Stimulated activated CD4-positive, alpha-beta T cell treated with anti-CD3 and anti-CD28 coated beads, Interleukin-15, amount 100 ng/mL, for 48 hours (primary cell): ENCODE results near the gene ERF.

Experiments used
- DNase-seq, 2 donors: peaks; one replicate each; pipeline ENCODE4 v3.0.0-alpha.2; 2020; ENCODE audit warnings: low read depth in 2 of 2

ERF gene

DNA sequence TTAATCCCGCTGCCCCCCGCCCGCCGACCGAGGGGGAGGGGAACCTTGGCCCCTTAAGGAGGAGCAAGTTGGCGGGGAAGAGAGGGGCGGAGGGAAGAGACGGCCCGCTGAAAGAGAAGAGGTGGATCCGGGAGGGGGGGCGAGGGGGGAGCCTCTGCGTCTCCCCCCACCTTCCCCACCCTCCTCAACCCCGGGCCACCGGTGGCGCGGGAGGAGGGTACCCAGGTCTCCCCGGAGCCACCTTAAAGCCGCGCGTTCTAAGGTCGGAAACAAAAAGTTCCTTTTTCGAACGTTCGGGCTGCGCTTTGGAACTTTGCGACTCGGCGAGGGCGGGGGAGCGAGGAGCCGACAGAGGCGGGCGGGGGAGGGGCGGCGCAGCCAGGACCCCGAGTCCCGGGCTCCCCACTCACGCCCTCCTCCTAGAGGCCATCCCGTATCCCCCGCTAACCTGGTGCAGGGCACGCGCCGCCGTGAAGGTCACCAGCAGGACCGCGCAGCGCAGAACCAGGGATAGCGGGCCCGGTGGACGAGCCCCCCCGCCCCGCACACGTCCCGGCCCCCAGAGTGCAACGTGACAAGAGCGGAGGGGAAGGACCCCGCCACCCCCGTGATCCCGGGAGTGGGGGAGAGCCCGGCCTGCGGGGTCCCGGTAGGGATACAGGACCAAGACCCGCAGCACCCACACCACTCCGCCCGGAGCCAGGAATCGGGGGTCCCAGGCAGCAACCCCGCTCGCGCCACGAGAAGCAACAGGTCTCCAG, 659 bp downstream of the ERF start:
- DNase-seq: peak in 1 of 2 donors; percentile 68

DNA sequence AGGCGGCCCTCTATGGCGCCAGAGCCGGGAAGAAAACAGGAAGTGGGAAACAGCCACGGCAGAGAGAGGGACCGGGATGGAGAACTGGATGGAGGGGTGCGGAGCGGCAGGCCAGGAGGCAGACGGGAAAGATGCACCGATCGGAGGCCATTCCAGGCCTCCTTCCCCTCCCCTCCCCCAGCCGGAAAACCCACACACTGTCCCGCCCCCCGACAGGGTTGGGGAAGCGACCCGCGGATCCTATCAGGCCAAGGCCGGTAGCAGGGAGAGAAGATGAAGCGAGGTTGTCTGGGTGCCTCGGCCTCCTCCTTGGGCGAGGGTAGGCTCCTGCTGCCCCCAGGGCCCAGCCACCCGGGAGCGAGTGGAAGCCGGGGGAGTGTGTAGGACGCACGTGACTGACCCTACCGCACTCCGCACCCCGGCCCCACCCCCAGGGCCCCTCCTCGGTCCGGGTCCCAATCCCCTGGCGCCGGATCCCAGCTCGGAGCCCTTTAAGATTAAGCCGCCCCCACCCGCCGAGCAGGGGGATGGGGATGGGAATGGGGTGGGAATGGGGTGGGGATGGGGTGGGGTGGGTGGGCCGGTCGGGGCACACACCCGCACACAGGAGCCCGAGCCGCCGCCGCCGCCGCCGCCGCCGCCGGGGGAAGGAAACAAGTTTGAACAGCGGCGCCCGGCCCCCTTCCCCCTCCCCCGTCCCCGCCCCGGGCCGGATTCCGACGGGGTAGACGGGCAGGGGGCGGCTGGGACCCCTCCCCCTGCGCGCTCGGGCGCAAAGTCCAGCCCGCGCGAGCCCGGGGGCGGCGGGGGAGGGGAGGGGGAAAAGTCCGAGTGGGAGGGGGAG, 1.5 kb downstream of the ERF start:
- peak in 1 of 2 donors; percentile 59 for DNase-seq

DNA sequence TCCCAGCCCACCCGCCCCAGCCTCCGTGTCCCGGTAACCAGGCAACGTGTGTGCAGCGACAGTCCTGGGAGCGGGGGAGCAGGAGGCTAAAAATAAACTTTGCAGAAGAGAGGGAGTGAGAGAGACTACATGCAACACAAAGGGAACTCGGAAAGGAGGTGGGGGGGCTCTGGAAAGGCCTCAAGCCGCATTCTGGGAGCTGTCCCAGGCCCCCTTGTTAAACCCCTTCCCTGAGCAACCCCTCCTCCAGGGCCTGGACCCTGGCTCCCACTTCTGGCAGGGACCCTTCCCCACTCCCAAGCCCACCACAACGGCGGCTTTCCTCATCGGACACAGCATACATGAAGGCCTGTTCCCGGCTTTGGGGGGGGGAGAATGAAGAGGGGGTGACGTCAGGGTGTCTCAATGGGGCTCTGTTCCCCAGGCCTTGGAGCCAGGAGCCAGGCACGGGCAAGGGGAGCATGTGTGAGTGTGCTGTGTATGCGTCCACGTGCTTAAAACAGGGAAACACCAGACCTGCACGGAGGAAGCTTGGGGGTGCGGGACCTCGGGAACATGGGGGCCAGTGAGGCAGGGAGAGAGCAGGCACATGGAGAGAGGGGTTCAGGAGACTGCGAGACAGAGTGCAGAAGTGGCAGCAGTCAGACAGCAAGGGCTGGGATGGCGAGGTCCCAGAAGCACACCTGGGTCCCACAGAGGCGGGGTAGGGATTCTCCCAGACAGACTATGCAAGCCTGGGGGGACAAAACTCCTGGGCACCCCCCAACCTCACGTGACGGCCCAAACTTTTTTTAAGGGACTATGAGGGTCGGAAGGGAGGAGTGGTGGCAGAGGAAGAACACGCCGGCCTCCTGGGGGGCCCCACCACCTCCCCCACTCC, 2.3 kb downstream of the ERF start:
- no peak for DNase-seq

DNA sequence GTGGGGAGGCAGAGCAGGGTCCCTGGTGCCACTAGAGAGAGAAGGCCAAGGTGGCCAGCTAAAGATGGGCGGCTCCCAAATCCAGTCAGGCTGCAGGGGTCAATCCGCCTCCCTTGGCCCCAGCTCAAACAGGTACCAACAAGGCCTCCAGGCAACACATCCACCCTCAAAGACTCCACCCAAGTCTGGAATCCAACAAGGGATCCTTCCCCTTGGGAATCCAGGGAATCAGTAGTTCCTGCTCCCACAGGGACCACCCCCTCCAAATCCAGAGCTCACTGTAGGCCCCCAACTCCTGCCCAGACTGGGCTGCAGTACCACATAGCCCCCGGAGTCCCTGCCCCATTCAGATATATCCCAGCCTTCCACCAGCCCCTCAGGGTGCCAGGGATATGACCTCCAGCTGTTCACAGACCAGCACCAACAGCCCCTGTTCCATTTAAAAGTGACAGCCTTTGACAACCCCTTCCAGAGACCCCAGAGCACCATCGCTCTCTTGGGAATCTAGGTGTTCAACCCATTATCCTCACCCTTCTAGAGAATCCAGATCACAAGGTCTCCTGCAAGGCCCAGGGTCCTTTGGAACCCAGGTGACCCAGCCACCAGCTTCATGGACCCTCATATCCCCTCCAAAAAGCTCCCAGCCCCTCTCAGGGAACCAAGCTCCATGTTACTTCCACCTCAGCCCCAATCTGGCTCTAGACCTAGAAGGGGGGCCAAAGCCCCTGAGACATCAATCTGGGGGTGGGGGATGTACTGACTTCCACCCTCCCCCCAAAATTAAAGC, 3.2 kb downstream of the ERF start:
- DNase-seq: no peak

DNA sequence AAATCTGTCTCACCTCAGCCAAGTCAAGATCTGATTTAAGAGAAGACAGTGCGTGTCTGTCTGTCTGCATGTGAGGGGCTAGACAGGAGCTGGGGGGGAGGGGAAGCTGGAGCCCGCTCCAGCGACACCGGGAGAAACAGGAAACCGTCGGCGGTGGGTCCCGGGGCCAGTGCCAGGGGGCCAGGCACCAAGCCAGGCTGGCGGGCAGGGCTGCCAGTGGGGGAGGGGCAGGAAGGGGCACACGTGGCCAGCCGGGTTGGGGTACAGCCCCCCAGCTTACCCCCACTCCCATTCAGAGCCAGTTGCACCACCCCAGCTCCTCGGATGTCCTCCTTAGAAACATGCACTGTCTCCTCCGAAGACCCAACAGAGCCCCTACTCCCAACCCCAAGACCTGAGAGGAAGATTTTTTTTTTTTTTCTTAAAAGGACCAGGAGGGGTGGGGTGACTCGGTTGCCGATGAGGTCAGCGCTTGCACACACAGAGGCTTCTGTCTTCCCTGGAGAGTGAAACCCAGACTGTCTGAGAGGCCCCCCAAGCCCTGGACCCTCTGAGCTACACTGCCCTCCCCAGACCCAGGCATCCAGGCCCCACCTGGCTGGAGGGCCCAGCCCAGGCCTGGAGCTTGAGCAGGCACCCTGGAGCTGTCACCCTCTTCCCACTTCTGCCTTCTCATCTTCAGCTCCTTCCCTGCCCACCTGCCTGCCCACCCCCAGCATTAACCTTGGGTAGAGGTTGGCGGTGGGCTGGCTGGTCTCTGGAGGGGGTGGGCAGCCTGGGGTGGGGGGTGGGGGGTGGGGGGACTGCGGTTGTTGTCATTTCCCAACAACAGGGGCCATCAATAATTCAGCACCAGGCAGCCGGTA, 4.0 kb downstream of the ERF start:
- DNase-seq: no peak

DNA sequence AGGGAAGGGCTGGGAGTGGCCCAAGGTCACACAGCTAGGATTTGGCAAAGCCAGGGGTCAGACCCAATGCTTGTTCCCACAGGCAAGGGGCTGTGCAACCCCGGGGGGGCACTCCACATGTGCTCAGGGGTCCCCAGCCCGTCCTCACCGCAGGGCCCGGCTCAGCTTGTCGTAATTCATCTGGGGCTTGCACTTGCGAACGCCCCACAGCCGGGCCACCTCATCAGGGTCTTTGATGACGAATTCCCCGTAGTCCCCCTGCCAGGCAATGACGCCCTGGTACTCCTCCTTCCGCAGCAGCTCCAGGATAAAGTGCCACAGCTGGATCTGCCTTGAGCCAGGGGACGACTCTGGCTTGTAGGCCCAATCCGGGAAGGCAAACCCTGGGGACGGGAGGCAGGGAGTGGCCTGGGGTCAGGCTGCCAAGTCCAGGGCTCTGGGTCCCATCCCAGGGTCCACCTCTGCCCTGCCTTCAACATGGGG, 4.7 kb downstream of the ERF start:
- no peak for DNase-seq

DNA sequence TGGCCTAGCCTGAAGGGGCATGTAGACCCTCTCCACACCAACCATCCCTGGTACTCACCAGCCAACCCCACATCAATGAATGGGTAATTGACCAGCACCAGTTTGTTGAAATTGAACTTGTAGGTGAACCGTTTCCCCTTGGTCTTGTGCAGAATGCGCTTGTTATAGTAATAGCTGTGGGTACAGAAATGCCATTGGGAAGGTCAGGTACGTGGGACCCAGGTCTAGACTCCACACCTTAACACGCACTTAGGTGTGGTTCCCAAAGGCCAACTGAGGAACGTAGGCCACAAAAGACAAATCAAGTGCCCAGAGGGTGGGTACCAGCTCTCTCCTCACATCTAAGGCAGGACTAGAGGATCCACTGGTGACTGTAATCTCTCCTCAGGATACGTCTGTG, 5.2 kb downstream of the ERF start:
- DNase-seq: no peak

DNA sequence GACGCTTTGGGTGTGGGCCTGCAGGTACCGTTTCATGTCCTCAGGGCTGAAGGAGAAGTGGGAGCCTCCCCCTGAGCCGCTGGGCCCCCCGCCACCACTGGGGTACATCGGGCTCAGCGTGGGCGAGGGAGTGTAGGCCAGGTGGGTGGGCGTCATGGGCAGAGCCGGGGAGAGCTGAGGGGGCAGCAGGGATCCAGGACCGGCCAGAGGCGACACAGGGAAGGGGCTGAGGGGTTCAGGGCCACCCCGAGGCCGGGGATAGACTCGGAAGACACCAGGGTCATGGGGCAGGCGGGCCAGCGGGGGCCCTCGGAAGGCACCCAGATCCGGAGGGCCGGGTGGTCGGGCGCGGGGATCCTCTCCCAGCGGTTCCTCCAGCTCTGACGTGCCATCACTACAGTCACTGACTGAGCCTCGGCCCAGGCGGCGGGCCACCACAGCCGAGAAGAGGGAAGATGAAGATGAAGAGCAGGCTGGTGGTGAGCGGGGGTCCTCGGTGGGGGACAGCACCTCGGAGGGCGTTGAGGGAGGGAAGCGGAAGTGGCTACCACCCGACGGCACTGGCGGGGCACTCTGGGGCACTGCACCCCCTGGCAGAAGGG, 5.7 kb downstream of the ERF start:
- DNase-seq: no peak

DNA sequence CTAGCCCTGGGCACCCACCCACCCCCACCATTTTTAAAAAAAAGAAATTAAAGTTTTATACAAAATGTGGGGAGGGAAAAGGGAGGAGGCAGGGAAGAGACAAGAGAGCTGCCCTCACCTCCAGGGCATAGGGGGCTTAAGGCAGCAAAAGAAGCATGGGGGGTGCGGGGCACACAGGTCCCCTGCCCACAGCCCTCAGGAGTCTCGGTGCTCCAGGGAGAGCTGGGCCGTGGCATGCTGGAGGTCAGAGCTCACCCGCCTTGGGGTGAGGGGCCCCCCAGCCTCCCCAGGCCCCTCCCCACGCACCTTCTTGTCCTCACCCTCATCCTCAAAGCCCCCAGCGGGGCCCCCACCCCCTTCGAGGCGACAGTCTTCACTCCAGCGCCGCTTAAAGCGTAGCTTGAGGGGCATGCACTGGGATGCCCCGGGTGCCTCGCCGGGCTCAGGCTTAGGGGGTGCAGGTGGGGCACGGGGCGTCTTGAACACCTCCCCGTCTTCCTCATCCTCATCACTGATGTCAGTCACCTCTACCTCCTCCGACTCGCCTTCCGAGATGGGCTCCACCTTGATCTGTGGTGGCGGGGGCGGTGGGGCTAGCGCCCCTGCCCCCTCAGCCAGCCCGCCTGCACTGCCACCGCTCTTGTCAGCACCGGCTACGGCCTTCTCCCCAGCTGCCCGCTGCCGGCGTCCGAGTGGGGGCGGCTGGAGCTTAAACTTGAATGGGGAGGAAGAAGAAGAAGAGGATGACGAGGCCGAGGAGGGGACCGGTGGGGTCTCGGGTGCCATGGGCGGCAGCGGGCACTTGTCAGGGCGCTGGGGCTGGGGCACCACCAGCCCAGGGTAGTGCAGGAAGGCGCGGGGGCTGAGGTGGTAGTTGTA, 6.4 kb downstream of the ERF start:
- DNase-seq: no peak

DNA sequence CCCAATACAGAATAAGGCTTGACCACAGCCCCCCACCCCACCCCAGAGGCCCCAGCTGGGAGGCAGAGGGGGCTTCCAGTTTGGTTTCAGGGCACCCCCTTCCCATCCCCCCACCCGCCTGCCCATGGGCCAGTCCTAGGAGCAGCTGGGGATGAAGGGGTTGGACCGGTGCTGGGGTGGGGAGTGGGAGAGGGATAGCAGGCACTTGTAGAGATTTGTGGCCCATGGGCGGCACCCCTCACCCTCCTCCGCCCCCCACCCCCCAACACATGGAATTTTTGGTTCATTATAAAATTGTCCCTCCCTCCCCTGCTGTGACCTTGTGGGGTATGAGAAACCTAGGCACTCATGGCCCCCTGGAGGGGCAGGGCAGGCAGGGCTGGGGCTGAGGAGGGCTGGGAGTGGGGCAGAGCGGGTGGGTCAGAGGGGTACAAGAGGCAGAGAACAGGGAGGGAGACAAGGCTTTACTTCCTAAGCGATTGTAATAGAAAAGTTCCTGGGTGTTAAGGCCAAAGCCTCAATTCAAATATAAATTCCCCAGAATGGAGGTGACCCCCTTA, 7.2 kb downstream of the ERF start:
- no peak for DNase-seq

DNA sequence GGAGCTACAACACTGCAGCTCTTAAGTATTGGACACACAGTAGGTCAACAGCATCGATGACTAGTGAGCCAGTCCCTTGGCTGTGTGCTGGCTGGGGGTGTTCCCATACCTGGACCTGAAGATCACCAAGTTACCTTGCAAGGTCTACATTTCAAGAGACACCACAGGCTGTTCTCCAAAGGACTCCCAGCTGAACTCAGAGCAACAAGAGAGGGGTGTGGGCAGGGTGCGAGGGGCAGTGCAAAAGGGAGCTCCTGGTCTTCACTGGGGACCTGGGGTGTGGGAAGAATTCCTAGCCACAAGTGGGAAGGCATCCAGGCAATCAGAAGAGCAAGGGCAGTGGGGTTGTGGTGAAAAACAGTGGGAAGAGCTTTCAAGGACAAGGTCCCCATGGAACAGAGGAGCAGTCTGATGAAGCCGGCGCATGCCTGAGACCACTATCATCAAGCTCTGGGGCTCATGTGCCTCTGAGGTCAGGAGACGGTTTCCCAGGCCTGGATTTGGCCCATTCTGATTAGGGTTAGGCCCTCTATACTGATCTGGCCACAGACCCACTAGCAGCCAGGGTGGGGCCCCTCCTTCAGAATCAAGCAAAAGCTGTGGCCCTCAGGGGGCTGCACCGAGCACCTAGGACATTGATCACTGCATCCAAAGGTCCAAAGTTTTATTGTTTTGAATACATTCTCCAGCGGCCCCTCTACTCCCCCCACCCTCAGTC, 7.8 kb downstream of the ERF start:
- no peak for DNase-seq

DNA sequence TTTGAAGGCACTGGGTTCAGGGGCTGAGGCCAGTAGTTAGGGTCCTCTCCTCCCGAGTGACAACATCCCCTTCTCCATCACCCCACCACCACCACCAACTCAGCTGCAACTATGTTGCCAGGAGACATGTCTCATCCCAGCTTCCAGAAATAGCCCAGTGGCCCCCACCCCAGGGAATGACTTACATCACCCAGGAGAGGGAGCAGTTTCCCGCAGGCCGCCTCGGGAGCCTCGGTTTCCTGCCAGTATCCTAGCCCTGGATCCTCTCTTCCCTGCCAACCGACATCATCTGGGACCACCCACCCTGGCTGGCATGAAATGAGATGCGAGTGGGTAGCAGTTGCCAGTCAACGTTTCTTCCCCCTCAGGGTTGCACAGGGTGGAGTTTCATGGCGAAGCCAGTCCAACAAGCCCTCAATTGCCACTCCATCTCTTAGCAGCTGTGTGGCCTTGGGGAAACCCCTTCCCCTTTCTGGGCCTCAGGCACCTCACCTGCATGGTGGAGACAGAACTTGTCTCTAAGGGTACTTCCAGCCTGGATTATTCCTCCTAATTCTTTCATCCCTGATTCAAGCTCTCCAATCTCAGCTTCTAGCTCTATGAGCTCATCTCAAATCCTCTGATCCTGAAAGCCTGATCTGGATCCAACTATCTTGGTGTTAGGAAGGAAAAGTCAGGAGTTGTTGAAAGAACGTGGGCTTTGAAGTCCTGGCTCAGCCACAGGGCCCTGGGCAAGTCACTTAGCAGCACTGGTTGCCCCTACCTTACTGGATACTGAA, 8.6 kb downstream of the ERF start:
- DNase-seq: no peak

DNA sequence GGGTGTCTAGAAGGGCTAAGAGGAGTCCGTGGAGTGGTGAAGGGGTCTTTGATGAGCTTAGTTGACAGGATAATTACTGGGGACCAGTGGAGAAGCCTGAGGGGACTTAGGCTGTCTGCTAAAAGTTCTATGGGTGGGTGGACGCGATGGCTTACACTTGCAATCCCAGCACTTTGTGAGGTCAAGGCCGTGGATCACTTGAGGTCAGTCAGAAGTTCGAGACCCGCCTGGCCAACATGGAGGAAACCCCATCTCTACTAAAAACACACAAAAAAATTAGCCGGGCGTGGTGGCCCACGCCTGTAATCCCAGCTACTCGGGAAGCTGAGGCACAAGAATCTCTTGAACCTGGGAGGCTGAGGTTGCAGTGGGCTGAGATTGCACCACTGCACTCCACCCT, 9.7 kb downstream of the ERF start:
- DNase-seq: no peak

DNA sequence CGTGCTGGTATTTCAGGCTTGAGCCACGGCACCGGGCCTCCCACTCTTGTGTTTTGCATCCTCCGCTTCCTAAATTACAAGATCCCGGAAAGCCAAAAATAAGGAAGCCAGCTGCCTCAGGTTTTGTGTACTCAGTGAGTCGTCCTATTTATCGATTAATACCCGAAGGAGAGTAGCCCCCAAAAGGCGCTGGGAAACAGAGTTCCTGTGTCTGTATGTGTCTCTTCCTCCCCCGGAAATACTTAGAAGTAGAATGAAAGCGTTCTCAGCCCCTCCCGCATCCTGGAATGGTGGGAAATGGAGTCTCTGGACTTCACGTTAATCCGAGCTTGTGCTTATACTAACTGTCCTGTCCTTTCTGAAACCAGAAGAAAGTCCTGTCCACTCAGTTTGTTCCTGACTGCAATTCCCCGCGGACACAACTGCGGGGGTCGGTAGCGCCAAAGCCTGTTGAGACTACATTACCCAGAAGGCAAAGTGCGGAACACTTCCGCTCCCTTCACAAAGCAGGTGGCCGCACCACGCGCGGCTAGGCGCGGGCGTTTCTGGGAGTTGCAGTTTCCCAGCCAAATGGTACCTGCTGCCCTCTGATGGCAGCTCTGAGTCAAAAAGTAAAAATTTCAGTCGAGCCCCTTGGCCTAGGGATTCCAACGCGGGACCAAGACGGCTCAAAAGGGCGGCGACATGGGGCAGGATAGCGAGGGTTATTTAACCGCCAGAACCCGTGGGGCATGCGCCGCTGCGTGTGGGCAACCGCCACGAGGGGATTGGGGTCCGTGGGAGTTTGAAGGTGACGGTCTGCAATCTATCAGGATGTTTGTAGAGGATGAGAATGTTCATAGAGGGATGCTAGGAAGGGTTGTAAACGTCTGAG, 10.3 kb downstream of the ERF start:
- peak; percentile 83 to 90 for DNase-seq

DNA sequence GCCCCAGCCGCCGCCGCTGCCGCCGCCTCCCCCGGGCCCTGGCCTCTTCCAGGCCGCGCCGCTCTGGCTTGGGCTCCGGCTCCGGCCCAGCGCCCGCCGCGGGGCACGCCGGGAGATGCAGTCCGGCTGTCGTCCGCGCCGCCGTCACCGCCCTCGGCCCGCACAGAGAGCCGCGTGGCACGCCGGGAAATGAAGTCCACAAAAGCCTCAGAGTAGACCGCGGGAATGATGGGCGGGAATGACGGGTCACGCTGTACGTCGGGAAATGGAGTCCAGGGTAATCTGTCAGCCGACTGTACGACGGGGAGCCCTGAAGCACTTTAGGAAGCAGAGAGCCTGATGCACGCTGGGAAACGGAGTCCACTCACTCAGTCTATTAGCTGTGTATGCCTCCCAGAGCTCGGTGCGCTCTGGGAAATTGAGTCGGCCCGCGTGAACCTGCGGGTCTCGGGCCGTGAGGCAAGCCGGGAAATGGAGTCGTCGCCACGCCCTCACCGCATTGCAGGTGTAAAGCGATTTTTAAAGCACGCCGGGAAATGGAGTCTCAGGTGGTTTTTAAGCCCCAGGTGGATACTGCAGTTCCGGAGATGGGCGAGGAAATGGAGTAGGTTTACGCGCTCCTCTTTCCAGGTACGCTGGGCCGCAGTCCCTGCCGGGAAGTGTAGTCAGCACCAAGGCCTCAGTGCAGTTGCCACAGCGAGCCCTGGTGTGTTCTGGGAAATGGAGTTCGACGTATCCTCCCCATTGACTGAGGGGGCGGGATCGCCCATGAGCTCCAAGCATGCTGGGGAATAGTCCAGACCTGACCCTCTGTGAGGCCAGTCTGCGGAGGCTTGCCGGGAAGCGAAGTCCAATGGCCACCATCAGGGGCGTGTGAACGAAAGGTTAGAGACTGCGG, 12.2 kb downstream of the ERF start, which contains the start of gene GSK3A:
Gene GSK3A, minus strand, starts transcription at position 91 of the 898 bp plus-strand sequence. CDS start 137 bp downstream, outside the sequence.
- DNase-seq: peak; percentile 91 to 93
